ENCODE results near the gene EIF4EBP2. TPM values are rescaled to one million over a fixed set of nuclear protein-coding genes. Genes with fewer than 3 reads are reported as not detected.
A peak's percentile ranks its signal among the peaks of the same experiment; 100 is the strongest.

Gene EIF4EBP2
- total RNA-seq, 1 experiment from 2014 or later, result 24.4 TPM

GRCh38 chr10:70376436-70377378 is 27.2 kb upstream of the EIF4EBP2 start:
- DNase-seq (ENCODE audit: extremely low read depth, low read depth), result no peak

GRCh38 chr10:70378122-70378521 is 25.8 kb upstream of the EIF4EBP2 start:
- DNase-seq (ENCODE audit: extremely low read depth, low read depth), result peak; percentile 37

- DNase-seq (ENCODE audit: extremely low read depth, low read depth), result no peak
Observed at GRCh38 chr10:70379581-70380176, 24.3 kb upstream of the EIF4EBP2 start.

- no peak for DNase-seq (ENCODE audit: extremely low read depth, low read depth)
Observed at GRCh38 chr10:70380350-70381135, 23.4 kb upstream of the EIF4EBP2 start.

- DNase-seq (ENCODE audit: extremely low read depth, low read depth), result no peak
Observed at GRCh38 chr10:70381471-70382421, 22.2 kb upstream of the EIF4EBP2 start.

GRCh38 chr10:70391654-70392053 is 12.3 kb upstream of the EIF4EBP2 start:
- no peak for DNase-seq (ENCODE audit: extremely low read depth, low read depth)

DNA sequence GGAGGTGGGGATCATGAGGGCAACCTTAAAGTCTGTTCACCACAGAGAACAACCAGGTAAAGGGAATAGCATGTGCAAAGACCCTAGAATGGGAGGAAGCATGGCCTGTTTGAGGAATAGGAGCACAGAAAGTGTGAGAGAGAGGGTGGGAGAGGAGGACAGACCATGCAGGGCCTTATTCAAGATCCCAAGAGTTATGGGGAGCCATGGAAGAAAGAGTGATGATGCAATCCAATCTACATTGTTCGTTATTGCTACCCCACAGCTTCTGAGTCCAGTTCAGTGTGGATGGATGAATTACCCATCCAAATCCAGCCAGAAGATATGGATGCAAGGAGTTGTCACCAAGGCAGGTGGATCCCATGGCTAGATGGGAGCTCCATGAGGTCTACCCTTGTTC is 7.8 kb upstream of the EIF4EBP2 start:
- no peak for DNase-seq (ENCODE audit: extremely low read depth, low read depth)

- no peak for DNase-seq (ENCODE audit: extremely low read depth, low read depth)
Observed at GRCh38 chr10:70399177-70399576, 4.8 kb upstream of the EIF4EBP2 start.

- DNase-seq (ENCODE audit: extremely low read depth, low read depth), result no peak
Observed at GRCh38 chr10:70403483-70404035, 386 bp upstream of the EIF4EBP2 start.

- DNase-seq (ENCODE audit: extremely low read depth, low read depth), result no peak
Observed at GRCh38 chr10:70404787-70405036, 767 bp downstream of the EIF4EBP2 start.

GRCh38 chr10:70405037-70405824 is 1.3 kb downstream of the EIF4EBP2 start:
- peak; percentile 57 for DNase-seq (ENCODE audit: extremely low read depth, low read depth)

DNA sequence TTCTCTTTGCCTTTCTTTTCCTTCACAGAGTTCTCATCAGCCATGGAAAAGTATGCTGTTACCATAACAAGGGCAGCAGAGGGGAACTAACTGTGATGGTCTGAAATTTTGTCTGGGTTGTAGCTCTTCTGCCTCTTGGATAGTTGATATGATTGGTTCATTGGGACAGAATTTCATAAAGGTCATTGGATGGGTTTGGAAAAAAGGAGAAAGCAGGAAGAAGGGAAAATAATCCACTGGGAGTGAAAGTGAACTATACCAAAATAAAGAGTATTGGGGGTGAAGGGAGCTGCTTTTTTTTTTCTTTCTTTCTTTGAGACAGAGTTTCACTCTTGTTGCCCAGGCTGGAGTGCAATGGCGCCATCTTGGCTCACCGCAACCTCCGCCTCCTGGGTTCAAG is 5.8 kb downstream of the EIF4EBP2 start:
- no peak for DNase-seq (ENCODE audit: extremely low read depth, low read depth)

DNA sequence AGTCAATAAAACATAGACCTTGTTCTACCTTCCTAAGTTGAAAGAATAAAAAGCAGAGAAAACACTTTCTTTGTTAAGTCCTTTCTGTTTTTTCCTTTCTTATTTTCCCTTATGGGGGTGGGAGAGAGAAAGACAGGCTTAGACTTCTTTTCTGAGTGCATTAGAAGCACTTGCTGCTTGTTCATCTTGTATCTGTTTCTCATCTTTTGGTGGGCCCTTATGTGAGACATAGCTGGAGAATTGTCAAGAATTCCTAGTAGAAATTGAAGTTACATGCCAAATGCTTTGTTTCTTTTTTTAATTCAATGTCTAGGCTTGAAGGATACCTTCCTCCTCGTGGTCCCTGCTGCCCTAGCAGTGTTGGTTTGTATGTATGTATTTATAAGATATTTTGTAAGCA is 6.7 kb downstream of the EIF4EBP2 start:
- no peak for DNase-seq (ENCODE audit: extremely low read depth, low read depth)

DNA sequence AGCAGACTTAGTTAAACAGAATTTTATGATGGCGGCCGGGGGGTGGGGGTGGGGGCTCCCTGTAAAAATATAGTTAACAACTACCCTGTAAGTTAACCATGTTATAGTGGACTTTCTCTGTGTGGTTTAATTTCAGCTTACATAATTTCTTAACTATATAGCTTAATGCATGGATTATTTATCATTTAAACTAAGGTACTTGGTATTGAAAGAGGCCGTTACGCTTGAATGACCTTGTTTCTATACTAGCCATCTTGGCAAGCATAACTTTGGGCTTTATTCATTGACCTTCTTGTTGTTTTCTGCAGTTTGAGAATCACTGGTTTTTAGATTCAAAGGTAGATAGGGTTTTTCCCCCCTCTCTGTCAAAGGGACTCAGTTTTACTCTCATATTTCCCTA is 8.4 kb downstream of the EIF4EBP2 start:
- DNase-seq (ENCODE audit: extremely low read depth, low read depth), result no peak

- no peak for DNase-seq (ENCODE audit: extremely low read depth, low read depth)
Observed at GRCh38 chr10:70417568-70417967, 13.6 kb downstream of the EIF4EBP2 start.

GRCh38 chr10:70418229-70418628 is 14.3 kb downstream of the EIF4EBP2 start:
- DNase-seq (ENCODE audit: extremely low read depth, low read depth), result no peak

DNA sequence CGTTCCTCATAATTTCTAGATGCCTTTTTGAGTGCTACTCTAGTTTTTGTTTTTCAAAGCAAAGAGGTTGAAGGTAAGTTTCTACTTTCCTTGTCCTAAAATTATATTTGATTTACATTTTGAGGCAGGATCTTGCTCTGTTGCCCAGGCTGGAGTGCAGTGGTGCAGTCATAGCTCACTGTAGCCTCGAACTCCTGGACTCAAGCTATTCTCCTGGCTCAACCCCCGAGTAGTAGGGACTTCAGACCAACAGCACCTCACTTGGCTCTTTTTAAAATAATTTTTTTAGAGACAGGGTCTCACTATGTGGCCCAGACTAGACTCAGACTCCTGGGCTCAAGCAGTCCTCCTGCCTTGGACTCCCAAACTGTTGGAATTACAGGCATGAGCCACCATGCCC is 14.8 kb downstream of the EIF4EBP2 start:
- no peak for DNase-seq (ENCODE audit: extremely low read depth, low read depth)

GRCh38 chr10:70424320-70424719 is 20.4 kb downstream of the EIF4EBP2 start:
- no peak for DNase-seq (ENCODE audit: extremely low read depth, low read depth)

DNA sequence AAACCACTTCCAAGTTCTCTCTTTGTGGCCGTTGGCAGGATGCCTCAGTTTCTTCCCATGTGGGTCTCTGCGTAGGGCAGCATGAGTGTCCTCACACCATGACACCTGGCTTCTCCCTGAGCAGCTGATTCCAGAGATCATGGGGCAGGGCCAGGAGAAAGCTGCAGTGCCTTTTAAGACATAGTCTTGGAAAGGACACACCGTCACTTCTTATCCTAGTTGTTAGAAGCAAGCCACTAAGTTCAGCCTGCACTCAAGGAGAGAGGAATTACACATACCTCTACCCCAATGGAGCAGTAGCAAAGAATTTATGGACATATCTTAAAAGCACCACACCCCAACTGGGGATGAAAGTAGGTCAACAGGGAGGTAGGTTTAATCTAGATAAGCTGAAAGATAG is 21.2 kb downstream of the EIF4EBP2 start:
- DNase-seq (ENCODE audit: extremely low read depth, low read depth), result no peak
